Skeletal muscle tissue (tissue), 4 donors: ENCODE data around the gene EMP1. TPM values are rescaled to one million over a fixed set of nuclear protein-coding genes. Genes with fewer than 3 reads are reported as not detected.

Experiments
- H3K27ac ChIP-seq: one replicate; pipeline ENCODE4 v1.7.0; 2013; ENCODE audit warnings: mild to moderate bottlenecking, low read depth, low read length, inconsistent platforms
- H3K27me3 ChIP-seq, 3 donors: one replicate each; pipeline ENCODE4 v1.7.0; 2013; ENCODE audit warnings: low read length in 3 of 3; ENCODE audit not compliant: control insufficient read depth in 3 of 3, insufficient read depth in 3 of 3
- H3K36me3 ChIP-seq, 3 donors: one replicate each; pipeline ENCODE4 v1.7.0; 2013; ENCODE audit warnings: low read length in 3 of 3; ENCODE audit not compliant: control insufficient read depth in 3 of 3, insufficient read depth in 3 of 3
- H3K4me1 ChIP-seq, 3 donors: one replicate each; pipeline ENCODE4 v1.7.0; 2013; ENCODE audit warnings: low read length in 3 of 3, mild to moderate bottlenecking in 3 of 3; ENCODE audit not compliant: control insufficient read depth in 3 of 3, insufficient read depth in 3 of 3
- H3K4me3 ChIP-seq, 3 donors: one replicate each; pipeline ENCODE4 v1.7.0; 2013; ENCODE audit warnings: low read length in 3 of 3
- H3K9ac ChIP-seq, 3 donors: one replicate each; pipeline ENCODE4 v1.7.0; 2013; ENCODE audit warnings: low read length in 3 of 3, mild to moderate bottlenecking in 3 of 3, moderate library complexity in 2 of 3, low read depth in 1 of 3
- H3K9me3 ChIP-seq, 3 donors: one replicate each; pipeline ENCODE4 v1.7.0; 2013; ENCODE audit warnings: low read length in 3 of 3; ENCODE audit not compliant: control insufficient read depth in 3 of 3
- total RNA-seq: library from RNA; depleted of rRNA; stranded (reverse); fragments of >200 nt; gene quantifications from one replicate; pipeline ENCODE4 v1.2.3, GENCODE V29; 2014
- donor health status: Osteomylitis.

The EMP1 gene
- total RNA-seq, 1 donor from 2014 or later = 40.2 TPM

- H3K4me3 ChIP-seq = peak overlapping the region in 2 of 3 donors; percentile 8 to 26
- H3K9me3 ChIP-seq = no peaks in the 10 kb centered on the region
- H3K27me3 ChIP-seq = peaks cover 3 to 4% (median 4%) of the 10 kb centered on the region in 3 donors
- H3K36me3 ChIP-seq = peaks cover 0 to 3% (median 0%) of the 10 kb centered on the region in 3 donors
- H3K4me1 ChIP-seq = peaks cover 34 to 64% (median 43%) of the 10 kb centered on the region in 3 donors
- H3K27ac ChIP-seq = peak overlapping the region; percentile 37
- H3K9ac ChIP-seq = peak overlapping the region in 2 of 3 donors; percentile 14 to 23
Observed at GRCh38 chr12:13203034-13203922, 6.8 kb downstream of the EMP1 start.

GRCh38 chr12:13204428-13204827 is 7.9 kb downstream of the EMP1 start:
- peak overlapping the region in 1 of 3 donors; percentile 27 for H3K9ac ChIP-seq
- peak overlapping the region; percentile 37 for H3K27ac ChIP-seq
- peaks cover 3 to 4% (median 4%) of the 10 kb centered on the region in 3 donors for H3K27me3 ChIP-seq
- no peak overlapping the region for H3K4me3 ChIP-seq
- H3K9me3 ChIP-seq = no peaks in the 10 kb centered on the region
- H3K36me3 ChIP-seq = peaks cover 0 to 3% (median 0%) of the 10 kb centered on the region in 3 donors
- peaks cover 34 to 71% (median 50%) of the 10 kb centered on the region in 3 donors for H3K4me1 ChIP-seq

GRCh38 chr12:13205809-13206559 is 9.5 kb downstream of the EMP1 start:
- H3K36me3 ChIP-seq = peaks cover 0 to 3% (median 0%) of the 10 kb centered on the region in 3 donors
- peaks cover 30 to 63% (median 50%) of the 10 kb centered on the region in 3 donors for H3K4me1 ChIP-seq
- peaks cover 0 to 4% (median 3%) of the 10 kb centered on the region in 3 donors for H3K27me3 ChIP-seq
- no peak overlapping the region for H3K9ac ChIP-seq
- no peaks in the 10 kb centered on the region for H3K9me3 ChIP-seq
- peak overlapping the region in 1 of 3 donors; percentile 17 for H3K4me3 ChIP-seq
- peak overlapping the region; percentile 47 for H3K27ac ChIP-seq

- Histone ChIP-seq H3K4me3 (peak overlapping the region in 1 of 3 donors; percentile 17), H3K9me3 (no peaks in the 10 kb centered on the region), H3K36me3 (peaks cover 0 to 3% (median 0%) of the 10 kb centered on the region in 3 donors), H3K4me1 (peaks cover 27 to 60% (median 46%) of the 10 kb centered on the region in 3 donors), H3K9ac (no peak overlapping the region), H3K27ac (peak overlapping the region; percentile 47), H3K27me3 (peaks cover 0 to 4% (median 0%) of the 10 kb centered on the region in 3 donors)
Observed at GRCh38 chr12:13206560-13206897, 10.0 kb downstream of the EMP1 start.

- Histone ChIP-seq H3K27ac (no peak overlapping the region), H3K27me3 (no peaks in the 10 kb centered on the region), H3K36me3 (peaks cover under 1 to 19% (median 3%) of the 10 kb centered on the region in 3 donors), H3K4me3 (peak overlapping the region in 1 of 3 donors; percentile 7), H3K9ac (no peak overlapping the region), H3K9me3 (no peaks in the 10 kb centered on the region), H3K4me1 (peaks cover 15 to 42% (median 37%) of the 10 kb centered on the region in 3 donors)
Observed at GRCh38 chr12:13208533-13209435, 12.3 kb downstream of the EMP1 start.

GRCh38 chr12:13209436-13210235 is 13.1 kb downstream of the EMP1 start:
- no peak overlapping the region for H3K4me3 ChIP-seq
- H3K9ac ChIP-seq = no peak overlapping the region
- peaks cover 5 to 20% (median 7%) of the 10 kb centered on the region in 3 donors for H3K36me3 ChIP-seq
- H3K4me1 ChIP-seq = peaks cover 15 to 35% (median 33%) of the 10 kb centered on the region in 3 donors
- H3K9me3 ChIP-seq = no peaks in the 10 kb centered on the region
- no peak overlapping the region for H3K27ac ChIP-seq
- H3K27me3 ChIP-seq = no peaks in the 10 kb centered on the region

GRCh38 chr12:13210236-13211190 is 14.0 kb downstream of the EMP1 start:
- H3K9ac ChIP-seq = no peak overlapping the region
- H3K27me3 ChIP-seq = no peaks in the 10 kb centered on the region
- H3K4me3 ChIP-seq = no peak overlapping the region
- peaks cover 10 to 29% (median 11%) of the 10 kb centered on the region in 3 donors for H3K36me3 ChIP-seq
- H3K4me1 ChIP-seq = peaks cover 15 to 33% (median 30%) of the 10 kb centered on the region in 3 donors
- H3K27ac ChIP-seq = no peak overlapping the region
- no peaks in the 10 kb centered on the region for H3K9me3 ChIP-seq

GRCh38 chr12:13211191-13211858 is 14.8 kb downstream of the EMP1 start:
- Histone ChIP-seq H3K9me3 (peaks cover 0 to 2% (median 0%) of the 10 kb centered on the region in 3 donors), H3K27me3 (no peaks in the 10 kb centered on the region), H3K9ac (no peak overlapping the region), H3K36me3 (peaks cover 10 to 35% (median 11%) of the 10 kb centered on the region in 3 donors), H3K27ac (no peak overlapping the region), H3K4me3 (no peak overlapping the region), H3K4me1 (peaks cover 10 to 26% (median 23%) of the 10 kb centered on the region in 3 donors)
